ENCODE data around the gene PPP2R5C.
A peak's percentile ranks its signal among the peaks of the same experiment; 100 is the strongest.

PPP2R5C gene

GRCh38 chr14:101894365-101895081 is 133.0 kb downstream of the PPP2R5C start:
- H3K27ac ChIP-seq, result no peak overlapping the region

DNA sequence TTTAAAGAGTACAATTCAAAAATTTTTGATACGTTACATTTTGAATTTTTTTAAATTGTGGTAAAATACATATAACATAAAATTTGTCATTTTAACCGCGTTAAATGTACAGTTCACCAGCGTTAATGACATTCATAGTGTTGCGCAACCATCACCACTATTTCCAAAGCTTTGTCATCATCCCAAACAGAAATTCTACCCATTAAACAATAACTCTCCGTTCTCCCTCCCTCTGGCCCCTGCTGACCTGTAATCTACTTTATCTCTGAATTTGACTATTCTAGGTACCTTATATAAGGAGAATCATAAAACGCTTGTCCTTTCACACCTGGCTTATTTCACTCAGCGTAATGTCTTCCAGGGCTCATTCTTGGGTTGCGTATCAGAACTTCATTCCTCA is 133.7 kb downstream of the PPP2R5C start:
- Histone ChIP-seq H3K27me3 (no peaks in the 10 kb centered on the region), H3K9ac (no peak overlapping the region), H4K20me1 (peaks cover 0 to 3% (median 0%) of the 10 kb centered on the region in 11 experiments; a peak in 3 of 22 replicates), H3K36me3 (peaks cover 96 to 100% (median 100%) of the 10 kb centered on the region in 11 experiments), H3K9me3 (replicated peaks in 1 of 11) (no peaks in the 10 kb centered on the region), H3K4me1 (no peaks in the 10 kb centered on the region), H3K4me2 (no peak overlapping the region), H3K4me3 (no peak overlapping the region), H3K27ac (no peak overlapping the region)
- peak in 8 of 11 experiments; percentile 23 to 92 (median 82); a peak in 11 of 22 replicates for TF ChIP-seq Cebpa-rat (IDR thresholded peaks at IDR 0.05)

More at GRCh38 chr14:101894365-101895081, 133.0 kb downstream of the PPP2R5C start:
- Histone ChIP-seq H3K36me3 (peaks cover 92 to 100% (median 98%) of the 10 kb centered on the region in 11 experiments), H3K9me3 (replicated peaks in 1 of 11) (no peaks in the 10 kb centered on the region), H3K4me2 (no peak overlapping the region), H3K4me1 (peaks cover 0 to 7% (median 4%) of the 10 kb centered on the region in 10 experiments; a peak in 16 of 20 replicates), H3K27me3 (no peaks in the 10 kb centered on the region), H3K4me3 (no peak overlapping the region), H3K9ac (no peak overlapping the region), H4K20me1 (peaks cover 0 to 3% (median 0%) of the 10 kb centered on the region in 11 experiments; a peak in 3 of 22 replicates)
- TF ChIP-seq Cebpa-rat (IDR thresholded peaks at IDR 0.05), result no peak

DNA sequence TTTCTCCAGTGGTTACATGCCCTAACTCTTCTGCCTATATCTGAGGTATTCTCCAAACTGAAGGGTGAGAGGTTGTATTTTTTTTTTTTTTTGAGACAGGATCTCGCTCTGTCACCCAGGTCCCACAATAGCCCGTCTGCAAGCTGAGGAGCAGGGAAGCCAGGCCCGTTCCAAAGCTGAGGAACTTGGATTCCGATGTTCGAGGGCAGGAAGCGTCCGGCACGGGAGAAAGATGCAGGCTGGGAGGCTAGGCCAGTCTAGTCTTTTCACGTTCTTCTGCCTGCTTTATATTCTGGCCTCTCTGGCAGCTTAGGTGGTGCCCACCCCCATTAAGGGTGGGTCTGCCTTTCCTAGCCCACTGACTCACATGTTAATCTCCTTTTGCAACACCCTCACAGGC is 135.8 kb downstream of the PPP2R5C start:
- Histone ChIP-seq H4K20me1 (peaks cover 0 to 6% (median 0%) of the 10 kb centered on the region in 11 experiments; a peak in 3 of 22 replicates), H3K4me1 (no peaks in the 10 kb centered on the region), H3K4me2 (no peak overlapping the region), H3K9ac (no peak overlapping the region), H3K27ac (peak overlapping the region in 1 of 11 experiments; percentile 7; a peak in 1 of 22 replicates), H3K4me3 (no peak overlapping the region), H3K36me3 (peaks cover 100% of the 10 kb centered on the region in 11 experiments), H3K9me3 (replicated peaks in 1 of 11) (no peaks in the 10 kb centered on the region), H3K27me3 (no peaks in the 10 kb centered on the region)
- TF ChIP-seq Cebpa-rat (IDR thresholded peaks at IDR 0.05), result no peak

DNA sequence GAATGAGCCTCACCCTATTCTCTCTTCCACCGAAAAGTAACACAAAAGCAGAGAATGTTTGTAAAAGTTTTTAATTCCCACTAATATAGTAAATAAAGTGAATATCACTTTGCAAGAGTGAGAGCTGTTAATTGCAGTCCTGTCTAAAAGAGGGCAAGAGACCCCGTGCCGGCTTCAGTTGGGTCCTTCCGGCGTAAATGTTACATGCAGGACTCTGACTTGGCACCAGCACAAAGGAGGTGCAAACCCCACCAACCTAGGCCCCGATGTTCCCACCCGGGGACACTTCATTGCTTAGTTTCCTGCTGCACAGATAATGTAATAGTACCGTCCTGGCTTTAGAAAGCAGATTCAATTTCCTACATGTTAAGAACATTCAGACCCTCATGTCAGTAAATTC is 136.9 kb downstream of the PPP2R5C start:
- H3K4me3 ChIP-seq, result no peak overlapping the region
- 0 out of 22 replicates have a peak overlapping the region, but pooled peaks of 1 of the 11 experiments have one; percentile 7 for H3K9ac ChIP-seq
- no peak overlapping the region for H3K27ac ChIP-seq
- no peak overlapping the region for H3K4me2 ChIP-seq
- H4K20me1 ChIP-seq, result peaks cover 0 to 6% (median 0%) of the 10 kb centered on the region in 11 experiments; a peak in 4 of 22 replicates
- H3K4me1 ChIP-seq, result no peaks in the 10 kb centered on the region
- no peaks in the 10 kb centered on the region for H3K27me3 ChIP-seq
- no peaks in the 10 kb centered on the region for H3K9me3 ChIP-seq (replicated peaks in 1 of 11)
- no peak for TF ChIP-seq Cebpa-rat (IDR thresholded peaks at IDR 0.05)
- peaks cover 100% of the 10 kb centered on the region in 11 experiments for H3K36me3 ChIP-seq

DNA sequence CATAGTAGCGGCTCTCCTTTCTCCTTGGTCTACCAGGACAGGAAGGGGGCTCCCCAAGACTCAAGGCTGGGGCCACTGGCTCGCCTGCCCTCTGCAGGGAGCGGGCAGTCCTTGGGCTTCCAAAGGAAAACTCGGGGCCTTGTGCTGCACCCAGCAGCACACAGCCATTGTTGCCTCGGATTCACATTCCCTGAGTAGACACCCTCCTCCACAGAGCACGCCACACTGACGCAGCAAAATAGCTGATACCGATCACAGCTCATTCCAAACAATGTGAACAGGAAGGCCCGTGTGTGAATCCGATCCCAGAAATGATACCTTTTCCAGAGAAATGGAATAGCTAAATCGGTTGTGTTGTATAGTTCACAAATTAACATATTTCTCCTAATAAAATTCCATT is 137.8 kb downstream of the PPP2R5C start:
- H3K9ac ChIP-seq, result no peak overlapping the region
- H4K20me1 ChIP-seq, result peaks cover 0 to 7% (median 0%) of the 10 kb centered on the region in 11 experiments; a peak in 4 of 22 replicates
- no peak overlapping the region for H3K4me3 ChIP-seq
- H3K4me1 ChIP-seq, result no peaks in the 10 kb centered on the region
- H3K36me3 ChIP-seq, result peaks cover 100% of the 10 kb centered on the region in 11 experiments
- TF ChIP-seq Cebpa-rat (IDR thresholded peaks at IDR 0.05), result no peak
- no peaks in the 10 kb centered on the region for H3K9me3 ChIP-seq (replicated peaks in 1 of 11)
- 0 out of 22 replicates have a peak overlapping the region, but pooled peaks of 1 of the 11 experiments have one; percentile 30 for H3K27ac ChIP-seq
- no peak overlapping the region for H3K4me2 ChIP-seq
- no peaks in the 10 kb centered on the region for H3K27me3 ChIP-seq

DNA sequence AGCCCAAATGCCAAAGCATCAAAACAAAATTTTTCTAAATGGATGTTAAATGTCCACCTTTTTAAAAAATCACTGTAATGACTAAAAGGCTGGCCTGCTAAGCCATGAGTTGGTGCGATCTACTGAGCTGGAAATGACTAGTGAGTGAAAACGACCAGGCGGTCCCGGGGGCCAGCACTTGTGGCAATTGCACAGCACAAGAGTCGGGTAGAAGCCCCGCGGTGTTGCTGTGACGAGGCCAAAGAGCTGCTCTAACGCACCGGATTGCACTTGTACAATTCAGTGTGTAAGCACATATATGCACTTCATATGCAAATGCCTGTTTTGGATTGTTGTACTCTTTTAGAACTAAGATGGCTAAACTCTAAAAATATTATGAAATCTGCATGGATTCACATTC is 138.7 kb downstream of the PPP2R5C start:
- H4K20me1 ChIP-seq, result peaks cover 0 to 7% (median 0%) of the 10 kb centered on the region in 11 experiments; a peak in 4 of 22 replicates
- no peak overlapping the region for H3K4me3 ChIP-seq
- no peaks in the 10 kb centered on the region for H3K9me3 ChIP-seq (replicated peaks in 1 of 11)
- H3K36me3 ChIP-seq, result peaks cover 100% of the 10 kb centered on the region in 11 experiments
- no peak for TF ChIP-seq Cebpa-rat (IDR thresholded peaks at IDR 0.05)
- H3K4me2 ChIP-seq, result no peak overlapping the region
- no peaks in the 10 kb centered on the region for H3K27me3 ChIP-seq
- H3K4me1 ChIP-seq, result no peaks in the 10 kb centered on the region
- peak overlapping the region in 1 of 11 experiments; percentile 4; a peak in 1 of 22 replicates for H3K27ac ChIP-seq
- H3K9ac ChIP-seq, result no peak overlapping the region

DNA sequence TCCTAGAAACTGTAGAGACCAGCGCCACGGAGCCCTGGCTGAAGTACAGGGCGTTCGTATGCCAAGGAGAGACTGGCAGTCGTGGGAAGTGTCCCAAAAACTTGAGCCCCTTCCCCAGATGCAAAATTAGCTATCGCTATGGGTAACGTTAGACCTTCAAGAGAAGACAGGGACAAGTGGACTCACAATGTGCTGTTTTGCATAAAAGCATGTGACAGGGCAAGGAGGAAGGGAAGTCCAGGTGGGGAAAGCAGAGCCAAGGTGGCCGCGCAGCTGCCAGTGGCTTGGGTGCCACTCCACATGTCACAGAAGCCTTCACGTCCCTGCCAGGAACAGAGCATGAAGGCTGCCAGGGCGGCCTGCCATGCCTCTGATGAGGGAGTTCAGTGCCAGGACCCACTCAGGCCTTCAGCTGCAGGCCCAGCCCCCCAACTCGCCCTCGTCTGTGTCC is 141.6 kb downstream of the PPP2R5C start:
- no peak overlapping the region for H3K9ac ChIP-seq
- H3K27me3 ChIP-seq, result no peaks in the 10 kb centered on the region
- no peaks in the 10 kb centered on the region for H3K4me1 ChIP-seq
- H4K20me1 ChIP-seq, result peaks cover 0 to 12% (median 7%) of the 10 kb centered on the region in 11 experiments; a peak in 7 of 22 replicates
- no peak for TF ChIP-seq Cebpa-rat (IDR thresholded peaks at IDR 0.05)
- no peak overlapping the region for H3K4me3 ChIP-seq
- no peaks in the 10 kb centered on the region for H3K9me3 ChIP-seq (replicated peaks in 1 of 11)
- no peak overlapping the region for H3K27ac ChIP-seq
- peaks cover 100% of the 10 kb centered on the region in 11 experiments for H3K36me3 ChIP-seq
- no peak overlapping the region for H3K4me2 ChIP-seq

DNA sequence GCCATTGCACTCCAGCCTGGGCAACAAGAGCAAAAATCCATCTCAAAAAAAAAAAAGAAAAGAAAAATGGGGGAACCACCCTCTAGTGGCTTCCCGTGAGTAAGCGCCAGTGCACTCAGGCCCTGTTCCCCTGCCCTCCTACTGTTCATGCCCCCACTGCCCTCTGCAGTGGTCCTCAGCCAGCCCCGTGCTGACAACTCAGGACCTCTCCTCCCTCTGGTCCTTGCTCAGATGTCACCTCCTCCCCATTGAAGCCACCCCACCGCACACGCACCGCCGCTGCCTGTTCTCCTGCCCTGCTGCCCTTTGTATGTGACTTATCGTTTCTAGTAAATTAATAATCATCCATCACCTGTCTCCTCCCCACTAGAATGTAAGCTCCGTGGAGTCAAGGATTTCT is 144.1 kb downstream of the PPP2R5C start:
- Histone ChIP-seq H3K36me3 (peaks cover 99 to 100% (median 100%) of the 10 kb centered on the region in 11 experiments), H3K9ac (no peak overlapping the region), H4K20me1 (peaks cover 0 to 10% (median 8%) of the 10 kb centered on the region in 11 experiments; a peak in 7 of 22 replicates), H3K27me3 (no peaks in the 10 kb centered on the region), H3K4me3 (no peak overlapping the region), H3K4me1 (no peaks in the 10 kb centered on the region), H3K4me2 (no peak overlapping the region), H3K27ac (no peak overlapping the region; a peak in 1 of 22 replicates), H3K9me3 (replicated peaks in 1 of 11) (no peaks in the 10 kb centered on the region)
- no peak for TF ChIP-seq Cebpa-rat (IDR thresholded peaks at IDR 0.05)

GRCh38 chr14:101906645-101907044 is 145.1 kb downstream of the PPP2R5C start:
- Histone ChIP-seq H3K4me1 (no peaks in the 10 kb centered on the region), H3K27ac (no peak overlapping the region), H3K27me3 (no peaks in the 10 kb centered on the region), H4K20me1 (peaks cover 0 to 17% (median 8%) of the 10 kb centered on the region in 11 experiments; a peak in 9 of 22 replicates), H3K9me3 (replicated peaks in 1 of 11) (no peaks in the 10 kb centered on the region), H3K36me3 (peaks cover 99 to 100% (median 100%) of the 10 kb centered on the region in 11 experiments), H3K4me3 (no peak overlapping the region), H3K9ac (no peak overlapping the region), H3K4me2 (no peak overlapping the region)
- TF ChIP-seq Cebpa-rat (IDR thresholded peaks at IDR 0.05), result no peak
